Fibroblast of the conjunctiva (primary cell): ENCODE results near the gene FNIP2.

ENCODE experiments used
- DNase-seq: peaks from one replicate; pipeline ENCODE4 v3.0.0-alpha.2; 2010; ENCODE audit warnings: low read depth

FNIP2 gene

DNA sequence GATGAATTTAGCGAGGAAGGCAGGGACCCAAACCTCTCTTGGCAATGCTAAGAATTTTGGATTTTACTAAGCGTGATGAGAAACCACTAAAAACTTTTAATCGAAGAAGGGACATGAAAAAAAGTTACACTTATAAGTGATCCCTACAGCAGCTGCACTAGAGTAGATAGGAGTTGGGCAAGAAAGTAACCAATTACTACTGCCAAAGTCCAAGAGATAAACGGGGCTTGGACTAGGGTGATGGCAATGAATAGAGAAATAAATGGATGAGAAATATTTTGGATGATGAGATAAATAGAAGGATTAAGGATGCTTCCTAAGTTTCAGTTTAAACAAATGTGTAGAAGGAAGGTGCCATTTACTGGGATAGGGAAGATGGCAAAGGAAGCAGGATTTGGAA is 6.3 kb upstream of the FNIP2 start:
- DNase-seq = no peak

GRCh38 chr4:158763462-158763861 is 5.4 kb upstream of the FNIP2 start:
- no peak for DNase-seq

- DNase-seq = no peak
Measured at GRCh38 chr4:158766434-158767044, 2.3 kb upstream of the FNIP2 start.

- DNase-seq = no peak
Measured at GRCh38 chr4:158767451-158767850, 1.4 kb upstream of the FNIP2 start.

DNA sequence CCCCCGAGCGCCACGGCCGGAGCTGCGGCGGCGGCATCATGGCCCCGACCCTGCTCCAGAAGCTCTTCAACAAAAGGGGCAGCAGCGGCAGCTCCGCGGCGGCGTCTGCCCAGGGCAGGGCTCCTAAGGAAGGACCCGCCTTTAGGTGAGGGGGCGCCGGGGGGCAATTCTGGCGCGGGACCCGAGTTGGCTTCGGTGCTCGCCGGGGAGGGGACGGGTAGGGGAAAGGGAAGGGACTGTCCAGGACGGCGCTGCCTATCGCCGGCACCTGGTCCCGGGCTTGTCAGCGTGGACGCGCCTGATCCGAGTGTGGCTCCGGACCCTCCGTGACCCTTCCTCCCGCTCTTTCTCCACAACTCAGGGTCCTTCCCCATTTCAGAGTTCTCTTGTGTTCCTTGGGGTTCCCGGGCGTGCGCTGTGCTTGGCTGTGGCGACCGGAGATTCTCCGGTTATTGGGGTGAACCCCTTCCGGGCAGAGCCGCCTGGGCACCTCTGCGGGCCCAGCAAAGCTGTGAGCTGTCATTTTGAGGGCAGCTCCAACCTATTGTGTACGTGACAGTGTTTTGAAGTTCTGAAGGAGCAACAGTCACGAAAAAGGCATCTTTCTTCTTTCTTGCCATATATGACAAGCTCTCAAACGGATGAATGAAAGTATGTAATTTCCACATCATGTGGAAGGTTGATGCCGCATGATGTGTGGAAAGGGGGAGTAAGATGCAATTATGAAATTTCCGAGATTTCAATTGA is 522 bp downstream of the FNIP2 start:
- no peak for DNase-seq

DNA sequence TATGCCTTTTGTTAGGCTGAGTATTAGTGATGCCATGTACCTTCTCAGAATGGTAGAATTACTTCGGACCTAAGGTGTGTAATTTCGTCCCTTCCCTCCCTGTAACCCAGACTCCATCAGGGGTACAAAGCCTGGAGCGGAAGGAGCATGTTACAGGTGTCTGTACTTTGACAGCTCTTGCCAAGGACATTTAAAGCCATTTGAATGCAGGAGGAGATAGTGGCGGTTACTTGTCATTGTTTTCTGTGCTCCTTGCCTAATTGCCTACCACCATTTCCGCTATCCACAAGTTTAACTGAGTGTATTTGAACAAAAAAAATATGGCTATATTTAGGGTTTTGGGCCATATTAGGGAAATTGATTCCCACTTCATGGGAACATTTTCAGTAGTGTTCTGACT is 1.8 kb downstream of the FNIP2 start:
- DNase-seq = no peak

GRCh38 chr4:158771776-158772175 is 3.0 kb downstream of the FNIP2 start:
- no peak for DNase-seq

- no peak for DNase-seq
Measured at GRCh38 chr4:158775091-158775651, 6.3 kb downstream of the FNIP2 start.

- DNase-seq = no peak
Measured at GRCh38 chr4:158776106-158776505, 7.3 kb downstream of the FNIP2 start.

GRCh38 chr4:158777423-158778155 is 8.8 kb downstream of the FNIP2 start:
- no peak for DNase-seq

- DNase-seq = no peak
Measured at GRCh38 chr4:158778156-158778711, 9.4 kb downstream of the FNIP2 start.

- no peak for DNase-seq
Measured at GRCh38 chr4:158778712-158779111, 9.9 kb downstream of the FNIP2 start.

- no peak for DNase-seq
Measured at GRCh38 chr4:158781963-158782362, 13.1 kb downstream of the FNIP2 start.

DNA sequence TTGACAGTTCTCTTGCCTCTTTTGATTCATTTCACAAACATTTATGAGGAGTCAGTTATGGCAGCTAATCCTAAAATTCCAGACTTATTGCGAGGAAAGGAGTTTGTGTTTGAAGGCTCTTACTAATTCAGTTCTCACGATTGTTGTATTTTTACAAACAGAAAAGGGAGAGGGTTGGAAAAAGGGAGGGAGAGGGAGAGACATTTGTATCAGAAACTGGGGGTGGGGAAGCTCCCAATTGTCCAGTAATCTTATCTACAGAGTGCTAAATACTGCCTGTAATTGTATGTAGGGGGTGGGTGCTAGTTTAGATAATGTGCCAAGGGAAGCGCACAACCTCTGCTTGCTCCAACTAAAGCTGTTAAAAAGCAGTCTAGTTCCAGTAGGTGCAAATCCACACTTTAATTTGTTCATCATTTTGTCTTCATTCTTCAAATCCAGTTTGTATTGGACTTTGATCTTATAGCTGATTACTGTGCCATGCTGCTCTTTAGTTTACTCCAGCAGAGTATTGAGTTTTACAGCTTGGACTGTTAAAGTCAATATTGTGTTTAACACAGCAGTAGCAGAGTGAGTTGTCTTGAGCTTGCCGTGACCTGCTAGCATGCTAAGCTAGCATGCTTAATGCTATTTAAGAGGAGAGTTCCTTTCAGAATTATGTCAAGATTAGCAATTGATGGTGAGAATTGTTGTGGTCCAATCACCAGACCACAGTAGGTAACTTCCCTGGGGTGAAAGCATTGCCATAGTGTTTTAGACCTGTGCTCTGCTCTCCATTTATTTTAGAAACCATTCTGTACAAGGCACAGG is 13.9 kb downstream of the FNIP2 start:
- DNase-seq = no peak

DNA sequence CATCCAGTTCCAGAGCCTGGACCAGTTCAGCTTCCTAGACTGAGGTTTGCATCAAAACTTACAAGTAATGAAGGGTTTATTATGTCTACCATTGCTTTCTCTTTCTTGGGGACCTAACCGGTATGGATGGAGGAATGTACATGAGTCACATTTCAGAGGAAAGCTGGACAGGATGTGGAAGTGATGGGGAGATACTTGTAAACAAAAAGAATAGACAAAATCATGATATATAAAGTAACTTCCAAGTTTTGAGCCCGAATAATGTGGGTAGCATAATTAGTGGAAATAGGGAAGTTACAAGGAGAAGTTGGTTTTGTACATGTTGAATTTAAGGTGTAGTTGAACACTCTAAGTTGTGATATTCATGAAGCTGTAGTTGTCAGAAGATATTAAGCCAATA is 15.0 kb downstream of the FNIP2 start:
- no peak for DNase-seq

- no peak for DNase-seq
Measured at GRCh38 chr4:158785718-158786117, 16.9 kb downstream of the FNIP2 start.

DNA sequence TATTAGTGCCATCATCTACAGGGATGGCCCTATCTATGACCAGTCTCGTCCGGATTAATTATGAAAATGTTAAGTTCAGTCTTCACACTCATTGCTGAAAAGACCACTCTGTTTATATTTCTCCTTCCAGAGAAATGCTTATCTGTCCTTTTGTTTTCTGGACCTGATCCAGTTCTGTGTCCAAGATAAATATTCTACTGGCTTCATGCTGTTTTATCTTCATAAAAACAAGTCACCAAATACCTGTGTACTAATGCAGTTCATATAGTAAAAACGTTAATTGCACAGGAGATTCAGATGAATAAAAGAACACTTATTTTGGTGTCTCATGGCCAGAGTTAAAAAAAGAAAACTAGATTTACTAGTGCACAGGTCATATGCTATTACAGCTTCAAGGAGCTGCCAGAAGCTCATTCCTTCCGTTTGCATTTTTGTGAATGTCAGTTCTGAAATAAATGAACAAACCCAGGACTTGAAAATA is 17.3 kb downstream of the FNIP2 start:
- DNase-seq = no peak

DNA sequence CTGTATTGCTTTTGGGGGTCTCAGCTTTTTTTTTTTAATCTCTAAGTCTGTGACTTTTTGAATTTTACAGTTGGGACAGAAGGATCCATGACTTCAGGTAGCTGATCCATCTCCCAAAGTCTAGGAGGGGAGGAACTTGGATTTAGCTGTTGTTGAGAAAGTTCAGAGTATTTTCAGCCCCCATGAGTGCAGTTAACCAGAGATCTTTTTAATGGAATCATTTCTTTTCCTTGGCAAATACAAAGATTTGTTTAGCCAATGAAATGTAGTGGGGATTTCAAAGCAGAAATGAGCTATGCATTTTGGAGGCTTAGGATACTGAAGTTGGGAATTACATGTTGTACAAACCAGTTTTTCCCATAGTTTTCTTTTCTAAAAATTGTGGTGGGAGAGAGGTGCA is 18.1 kb downstream of the FNIP2 start:
- DNase-seq = no peak

DNA sequence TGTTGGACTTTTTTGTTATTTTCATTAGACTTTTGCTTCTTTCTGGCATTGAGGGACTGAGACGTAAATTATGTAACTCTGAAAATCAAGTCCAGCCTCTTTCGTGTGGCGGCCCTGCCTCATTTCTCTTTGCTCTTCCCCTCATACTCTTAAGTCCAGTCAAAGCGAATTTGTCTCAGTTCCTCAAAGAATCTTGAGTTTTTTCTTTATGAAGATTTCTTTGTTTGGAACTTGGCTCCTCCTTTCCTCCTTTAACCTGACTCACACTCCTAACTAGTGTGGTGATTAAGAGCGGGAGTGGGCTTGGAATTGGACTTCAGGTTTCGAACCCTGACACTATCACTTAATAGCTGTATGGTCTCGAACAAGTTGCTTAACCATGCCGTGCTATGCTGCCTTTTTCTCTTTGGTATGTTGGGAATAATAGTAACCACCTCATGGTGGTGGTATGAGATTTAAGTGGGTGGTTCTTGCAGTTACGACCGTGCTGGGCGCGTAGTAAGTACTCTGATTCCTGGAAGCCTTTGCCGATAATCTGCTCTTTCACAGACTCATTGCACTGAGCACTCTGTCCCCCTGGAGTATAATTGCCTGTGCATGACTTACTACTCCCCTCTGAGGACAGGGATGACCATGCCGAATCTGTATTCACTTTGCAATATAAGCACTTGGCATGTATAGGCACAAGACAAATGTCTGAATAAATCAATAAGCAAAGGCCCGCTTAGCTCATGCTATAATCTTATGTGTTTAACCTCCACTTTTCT is 19.1 kb downstream of the FNIP2 start:
- DNase-seq = no peak

DNA sequence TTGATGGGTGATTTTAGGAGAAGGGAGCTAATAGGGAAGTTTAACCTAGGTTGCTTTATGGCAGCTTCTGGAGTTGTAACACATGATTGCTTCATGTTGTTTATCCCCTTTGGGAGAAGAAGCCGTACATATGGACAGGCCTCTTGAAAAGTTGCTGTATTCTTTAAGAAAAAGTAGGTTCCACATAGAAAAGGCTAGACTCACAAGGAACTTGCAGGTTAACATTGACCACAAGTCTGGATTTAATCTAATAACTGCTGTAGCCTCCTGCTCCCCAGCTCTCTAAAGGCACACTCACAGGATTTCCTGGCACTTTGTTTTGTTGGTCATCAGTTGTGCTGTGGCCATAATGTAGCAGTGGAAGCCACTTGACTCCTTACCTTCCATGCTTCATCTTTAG is 19.7 kb downstream of the FNIP2 start:
- no peak for DNase-seq

DNA sequence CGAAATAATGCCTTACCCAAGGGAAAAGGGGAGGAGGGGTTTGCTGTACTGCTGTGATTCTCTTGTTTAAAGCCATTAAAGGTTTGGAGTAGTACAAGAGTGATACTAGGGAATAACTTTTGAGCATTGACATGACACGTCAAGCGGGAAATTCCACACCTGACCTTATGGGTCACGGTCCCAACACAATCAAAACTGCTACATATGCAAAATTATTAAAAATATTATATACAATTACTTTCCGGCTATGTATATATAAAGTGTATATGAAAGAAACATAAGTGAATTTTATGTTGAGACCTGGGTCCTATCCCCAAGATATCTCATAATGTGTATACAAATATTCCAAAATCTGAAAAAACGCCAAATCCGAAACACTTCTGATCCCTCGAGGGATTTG is 21.0 kb downstream of the FNIP2 start:
- DNase-seq = no peak
